DND-41 (cell line): Measurements from ENCODE around the gene LCE7A.

ENCODE experiments used
- CTCF ChIP-seq: IDR thresholded peaks from 2 replicates; pipeline ENCODE4 v1.5.1; 2012; ENCODE audit warnings: borderline replicate concordance, low read length, moderate library complexity, mild to moderate bottlenecking; ENCODE audit not compliant: poor library complexity, severe bottlenecking; ENCODE audit errors: extremely low read depth
- EZH2 ChIP-seq: IDR thresholded peaks from 3 replicates; pipeline ENCODE4 v1.6.1; 2012; ENCODE audit warnings: borderline replicate concordance, low read depth, mild to moderate bottlenecking, moderate library complexity, low read length, inconsistent platforms; ENCODE audit not compliant: severe bottlenecking

GRCh38 chr1:152823294-152823693 lies 36.5 kb upstream of the LCE7A start:
- TF ChIP-seq CTCF: no peak
- TF ChIP-seq EZH2: no peak
